Smooth muscle cell (in vitro differentiated cells): Measurements from ENCODE around the gene CWC27. TPM values are rescaled to one million over a fixed set of nuclear protein-coding genes. Genes with fewer than 3 reads are reported as not detected.

Experiments used
- DNase-seq: peaks from one replicate; lab custom pipeline; 2025; ENCODE audit not compliant: unreplicated experiment; lab: John Stamatoyannopoulos, UW
- H2AFZ ChIP-seq: fragments of 200-600 bp; sonication (generic); 2 replicates; pipeline ENCODE4 v1.6.0; 2016; ENCODE audit warnings: antibody characterized with exemption, low read depth, mild to moderate bottlenecking
- H3F3A ChIP-seq: fragments of 200-600 bp; sonication (generic); 2 replicates; pipeline ENCODE4 v1.6.0; 2017; ENCODE audit warnings: antibody characterized with exemption, low read depth
- H3K27ac ChIP-seq: fragments of 200-600 bp; sonication (generic); 2 replicates; pipeline ENCODE4 v1.5.1; 2016; ENCODE audit warnings: low read depth, mild to moderate bottlenecking
- H3K27me3 ChIP-seq: fragments of 200-600 bp; sonication (generic); 2 replicates; pipeline ENCODE4 v1.6.1; 2016; ENCODE audit warnings: low read depth, mild to moderate bottlenecking
- H3K36me3 ChIP-seq: fragments of 200-600 bp; sonication (generic); 2 replicates; pipeline ENCODE4 v1.5.1; 2016; ENCODE audit warnings: low read depth
- H3K4me1 ChIP-seq: fragments of 200-600 bp; sonication (generic); 2 replicates; pipeline ENCODE4 v1.5.1; 2016; ENCODE audit warnings: low read depth
- H3K4me2 ChIP-seq: fragments of 200-600 bp; sonication (generic); 2 replicates; pipeline ENCODE4 v1.6.0; 2016; ENCODE audit warnings: mild to moderate bottlenecking
- H3K4me3 ChIP-seq: fragments of 200-600 bp; sonication (generic); 2 replicates; pipeline ENCODE4 v1.5.1; 2016; ENCODE audit warnings: mild to moderate bottlenecking
- H3K79me2 ChIP-seq: fragments of 200-600 bp; sonication (generic); 2 replicates; pipeline ENCODE4 v1.6.0; 2016; ENCODE audit warnings: low read depth, mild to moderate bottlenecking
- H3K9ac ChIP-seq: fragments of 200-600 bp; sonication (generic); 2 replicates; pipeline ENCODE4 v1.6.0; 2016; ENCODE audit warnings: low read depth
- H3K9me3 ChIP-seq: fragments of 200-600 bp; sonication (generic); replicated peaks from 2 replicates; pipeline ENCODE4 v1.5.1; 2016; ENCODE audit warnings: low read depth
- H4K20me1 ChIP-seq: fragments of 200-600 bp; sonication (generic); 2 replicates; pipeline ENCODE4 v1.6.0; 2016; ENCODE audit warnings: low read depth
- WGBS: methylation state at CpG from one replicate; pipeline ENCODE4 v1.1.7; 2016; ENCODE audit warnings: low lambda C conversion rate; 5-methylcytosine and 5-hydroxymethylcytosine counted together
- polyA plus RNA-seq: library from polyadenylated mRNA; unstranded; fragments of >200 nt; fragmentation: Nextera tagmentation; extraction: Ambion mirVana; gene quantifications from 2 replicates; pipeline ENCODE4 v1.2.1, GENCODE V29; 2016
- total RNA-seq: library from RNA; depleted of rRNA; stranded (reverse); fragments of >200 nt; gene quantifications from 2 replicates; pipeline ENCODE4 v1.2.3, GENCODE V29; 2014
- TF ChIP-seq, protein P1 (sequence below): fragments of 200-600 bp; sonication (generic); IDR thresholded peaks from 2 replicates; pipeline ENCODE4 v1.5.1; 2017; ENCODE audit warnings: borderline replicate concordance, mild to moderate bottlenecking, antibody characterized with exemption; ENCODE audit not compliant: insufficient read depth, poor library complexity, severe bottlenecking

The CWC27 gene
- total and polyA plus RNA-seq, 2 experiments from 2014 or later: 34.6 to 40.8 TPM

DNA sequence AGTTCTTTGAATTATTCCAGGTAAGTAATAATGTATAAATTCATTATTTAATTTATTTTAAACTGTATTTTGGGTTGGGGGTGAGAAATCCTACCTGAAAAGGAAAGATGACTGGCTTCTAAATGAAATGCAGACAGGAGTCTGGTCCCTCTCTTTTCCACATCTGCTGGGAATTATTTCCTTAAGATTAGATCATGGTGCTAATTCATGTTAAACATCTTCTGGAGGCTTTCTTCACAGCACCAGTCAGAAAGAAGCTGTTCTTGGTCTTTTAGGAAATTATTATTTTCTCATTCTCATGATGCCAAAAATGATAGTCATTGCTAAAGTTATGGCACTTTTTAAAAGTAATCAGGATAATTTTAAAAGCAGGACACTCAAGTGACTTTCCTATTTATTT, 254.2 kb downstream of the CWC27 start:
- TF ChIP-seq, protein P1, sequence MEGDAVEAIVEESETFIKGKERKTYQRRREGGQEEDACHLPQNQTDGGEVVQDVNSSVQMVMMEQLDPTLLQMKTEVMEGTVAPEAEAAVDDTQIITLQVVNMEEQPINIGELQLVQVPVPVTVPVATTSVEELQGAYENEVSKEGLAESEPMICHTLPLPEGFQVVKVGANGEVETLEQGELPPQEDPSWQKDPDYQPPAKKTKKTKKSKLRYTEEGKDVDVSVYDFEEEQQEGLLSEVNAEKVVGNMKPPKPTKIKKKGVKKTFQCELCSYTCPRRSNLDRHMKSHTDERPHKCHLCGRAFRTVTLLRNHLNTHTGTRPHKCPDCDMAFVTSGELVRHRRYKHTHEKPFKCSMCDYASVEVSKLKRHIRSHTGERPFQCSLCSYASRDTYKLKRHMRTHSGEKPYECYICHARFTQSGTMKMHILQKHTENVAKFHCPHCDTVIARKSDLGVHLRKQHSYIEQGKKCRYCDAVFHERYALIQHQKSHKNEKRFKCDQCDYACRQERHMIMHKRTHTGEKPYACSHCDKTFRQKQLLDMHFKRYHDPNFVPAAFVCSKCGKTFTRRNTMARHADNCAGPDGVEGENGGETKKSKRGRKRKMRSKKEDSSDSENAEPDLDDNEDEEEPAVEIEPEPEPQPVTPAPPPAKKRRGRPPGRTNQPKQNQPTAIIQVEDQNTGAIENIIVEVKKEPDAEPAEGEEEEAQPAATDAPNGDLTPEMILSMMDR: no peak

DNA sequence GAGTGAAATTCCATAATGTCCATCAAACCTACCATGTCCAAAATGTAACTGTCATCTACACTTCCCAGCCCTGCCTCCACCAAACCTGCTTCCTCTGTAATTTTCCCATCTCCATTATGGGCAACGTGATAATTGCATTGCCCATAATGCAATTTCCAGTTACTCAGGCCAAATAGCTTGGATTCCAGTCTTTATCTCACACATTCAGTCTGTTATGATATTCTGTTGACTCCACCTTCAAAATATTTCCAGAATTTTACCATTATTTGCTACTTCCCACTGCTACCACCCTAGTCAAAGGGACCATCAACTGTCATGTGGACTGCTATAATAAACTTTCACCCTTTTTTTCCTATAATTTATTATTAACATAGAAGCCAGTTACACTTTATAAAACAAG, 256.0 kb downstream of the CWC27 start:
- Histone ChIP-seq H3K27ac (no peak overlapping the region), H3K9ac (no peak overlapping the region), H3F3A (peaks cover 15% of the 10 kb centered on the region), H3K9me3 (no peaks in the 10 kb centered on the region), H3K4me2 (no peak overlapping the region), H3K4me1 (peaks cover 21% of the 10 kb centered on the region), H2AFZ (no peak overlapping the region), H3K4me3 (no peak overlapping the region), H3K27me3 (no peaks in the 10 kb centered on the region), H3K79me2 (no peaks in the 10 kb centered on the region), H4K20me1 (no peaks in the 10 kb centered on the region), H3K36me3 (no peaks in the 10 kb centered on the region)
- TF ChIP-seq, protein P1: no peak
- WGBS: 52% methylated on average over 1 of the region's 1 CpG
- DNase-seq: no peak

More for the DNA sequence above, 254.2 kb downstream of the CWC27 start:
- H2AFZ ChIP-seq: no peak overlapping the region
- no peaks in the 10 kb centered on the region for H3K36me3 ChIP-seq
- DNase-seq: no peak
- no peak overlapping the region for H3K4me2 ChIP-seq
- H3K9me3 ChIP-seq: no peaks in the 10 kb centered on the region
- peaks cover 8% of the 10 kb centered on the region for H3F3A ChIP-seq
- H3K4me3 ChIP-seq: no peak overlapping the region
- no peaks in the 10 kb centered on the region for H3K27me3 ChIP-seq
- peaks cover 11% of the 10 kb centered on the region for H3K4me1 ChIP-seq
- H3K27ac ChIP-seq: no peak overlapping the region
- H3K9ac ChIP-seq: no peak overlapping the region
- no peaks in the 10 kb centered on the region for H3K79me2 ChIP-seq
- H4K20me1 ChIP-seq: no peaks in the 10 kb centered on the region

DNA sequence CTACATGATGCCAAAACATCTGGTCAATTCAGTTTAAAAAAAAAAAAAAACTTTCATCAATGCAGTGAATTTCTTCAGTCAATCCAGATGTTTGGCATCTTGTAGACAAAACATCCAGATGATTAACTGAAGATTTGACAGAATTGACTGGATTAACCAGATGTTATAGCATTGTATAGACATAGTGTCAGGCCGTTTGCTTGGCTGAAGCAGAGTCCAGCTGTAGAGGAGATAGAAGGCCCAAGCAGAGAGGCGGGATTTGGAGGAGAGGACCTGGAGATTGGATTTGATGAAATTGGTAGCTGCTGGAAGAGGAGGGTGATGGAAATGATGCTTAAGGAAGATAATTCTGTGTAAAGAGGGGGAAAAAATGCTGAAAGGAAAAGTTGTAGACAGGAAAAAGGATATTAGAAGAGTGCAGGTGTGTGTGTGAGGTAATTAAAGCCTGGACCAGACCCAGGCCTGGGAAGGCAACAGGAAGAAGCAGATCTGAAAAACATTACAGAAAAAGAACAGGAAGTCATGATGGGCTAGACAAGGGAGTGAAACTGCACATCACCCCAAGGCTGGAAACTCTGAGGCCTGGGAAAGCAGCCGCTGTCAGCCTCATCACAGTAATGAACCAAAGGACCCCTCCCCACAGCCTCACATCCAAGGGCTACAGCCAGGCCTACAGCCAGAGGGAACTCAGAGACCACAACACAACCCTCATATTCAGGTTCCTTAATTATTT, 258.3 kb downstream of the CWC27 start:
- Histone ChIP-seq H3K4me3 (no peak overlapping the region), H3K9ac (no peak overlapping the region), H3F3A (peaks cover 10% of the 10 kb centered on the region), H3K27ac (no peak overlapping the region), H3K79me2 (no peaks in the 10 kb centered on the region), H3K9me3 (no peaks in the 10 kb centered on the region), H2AFZ (no peak overlapping the region), H3K27me3 (no peaks in the 10 kb centered on the region), H3K36me3 (no peaks in the 10 kb centered on the region), H3K4me2 (peak overlapping the region; percentile 15), H4K20me1 (no peaks in the 10 kb centered on the region), H3K4me1 (peaks cover 22% of the 10 kb centered on the region)
- WGBS: 84% methylated on average over 3 of the region's 3 CpGs
- no peak for DNase-seq
- TF ChIP-seq, protein P1: no peak

DNA sequence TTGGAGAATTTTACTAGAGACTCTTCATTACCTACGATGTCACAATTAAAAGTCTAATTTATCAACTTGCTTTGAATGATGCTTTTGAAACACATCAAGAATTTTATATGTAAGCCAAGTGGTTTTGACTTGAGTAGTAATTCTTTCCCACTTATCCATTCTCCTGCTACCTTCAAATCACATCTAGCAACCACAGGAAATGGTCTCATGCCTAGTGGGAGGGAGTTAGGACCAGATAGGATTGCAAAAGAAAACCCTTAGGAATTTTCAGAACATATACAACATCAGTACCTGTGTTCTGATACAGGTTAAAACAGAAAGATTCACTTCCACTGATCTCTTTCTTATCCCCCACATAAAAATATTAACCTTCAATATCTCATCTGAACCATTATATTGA, 260.4 kb downstream of the CWC27 start:
- H3K36me3 ChIP-seq: no peaks in the 10 kb centered on the region
- WGBS: 91% methylated on average over 1 of the region's 1 CpG
- peak overlapping the region; percentile 17 for H3K27ac ChIP-seq
- H4K20me1 ChIP-seq: no peaks in the 10 kb centered on the region
- peak overlapping the region; percentile 15 for H3K4me2 ChIP-seq
- H3K9me3 ChIP-seq: no peaks in the 10 kb centered on the region
- H3F3A ChIP-seq: peaks cover 10% of the 10 kb centered on the region
- no peak overlapping the region for H3K9ac ChIP-seq
- TF ChIP-seq, protein P1: no peak
- H3K79me2 ChIP-seq: no peaks in the 10 kb centered on the region
- no peaks in the 10 kb centered on the region for H3K27me3 ChIP-seq
- H2AFZ ChIP-seq: no peak overlapping the region
- DNase-seq: no peak
- H3K4me1 ChIP-seq: peaks cover 22% of the 10 kb centered on the region
- H3K4me3 ChIP-seq: no peak overlapping the region
